A549 (cell line): ENCODE results near the gene MAP7D2. TPM values are rescaled to one million over a fixed set of nuclear protein-coding genes. Genes with fewer than 3 reads are reported as not detected.

Experiments
- ATAC-seq, 2 experiments: fragments of 200-7000 bp in 1 of 2; fragments of >200 bp in 1 of 2; cut with Nextera tagmentation in 1 of 2; cut with Tn5 transposase in 1 of 2; 3 replicates each; pipeline versions ENCODE4 v1.8.0 to v1.9.1; 2018 to 2020; ENCODE audit warnings: mild to moderate bottlenecking in 1 of 2, moderate library complexity in 1 of 2
- CTCF ChIA-PET: fragments of 300-600 bp; sonication (Branson Sonifier 250); formaldehyde crosslinking; extraction: SDS; loops from one replicate; lab custom pipeline; 2021; ENCODE audit warnings: antibody characterized with exemption, inconsistent platforms; lab: Yijun Ruan, JAX
- POLR2A ChIA-PET: fragments of 350-600 bp; formaldehyde crosslinking; extraction: SDS; loops from one replicate; lab custom pipeline; 2021; ENCODE audit warnings: antibody characterized with exemption, inconsistent platforms; lab: Yijun Ruan, JAX
- DNase-seq, 2 experiments: peaks; one replicate each; pipeline versions ENCODE4 v3.0.0 to v3.0.0-alpha.2; 2011 to 2016; ENCODE audit warnings: low read depth in 1 of 2, low spot score in 1 of 2
- FAIRE-seq: peaks from 2 replicates; lab custom pipeline; 2011; peaks lifted over from hg19 to GRCh38; lab: Jason Lieb, UNC
- H3K27ac ChIP-seq, 2 experiments: fragments of >200 bp; sonication (Bioruptor Twin); formaldehyde crosslinking; 3 replicates each; pipeline ENCODE4 v1.5.1; 2016 to 2017
- H3K4me1 ChIP-seq: fragments of >200 bp; sonication (Bioruptor Twin); formaldehyde crosslinking; 3 replicates; pipeline ENCODE4 v1.6.1; 2016
- H3K4me2 ChIP-seq: fragments of >200 bp; sonication (Bioruptor Twin); formaldehyde crosslinking; 3 replicates; pipeline ENCODE4 v1.6.1; 2016
- H3K4me3 ChIP-seq: fragments of >200 bp; sonication (Bioruptor Twin); formaldehyde crosslinking; 3 replicates; pipeline ENCODE4 v1.5.1; 2016
- H3K9me3 ChIP-seq: fragments of >200 bp; sonication (Bioruptor Twin); formaldehyde crosslinking; 3 replicates; pipeline ENCODE4 v1.6.1; 2016
- CBX8 ChIP-seq: fragments of 200-600 bp; sonication (generic); IDR thresholded peaks from 2 replicates; pipeline ENCODE4 v1.6.1; 2016
- CEBPB ChIP-seq, 2 experiments: fragments of >200 bp in 1 of 2; sonication (Bioruptor Twin) in 1 of 2; formaldehyde crosslinking in 1 of 2; IDR thresholded peaks; 2 replicates each; pipeline ENCODE4 v1.6.1; 2012 to 2016
- EHF ChIP-seq: fragments of 250-450 bp; sonication (Bioruptor Pico); IDR thresholded peaks from 2 replicates; pipeline ENCODE4 v1.5.0; 2020; ENCODE audit warnings: mild to moderate bottlenecking
- EHMT2 ChIP-seq: fragments of 200-600 bp; sonication (generic); IDR thresholded peaks from 2 replicates; pipeline ENCODE4 v1.6.1; 2016; ENCODE audit warnings: antibody characterized with exemption, low read depth, mild to moderate bottlenecking, moderate library complexity
- EP300 ChIP-seq, 2 experiments: fragments of >200 bp; sonication (Bioruptor Twin); formaldehyde crosslinking; IDR thresholded peaks; 2 replicates in 1 of 2; 3 replicates in 1 of 2; pipeline ENCODE4 v1.6.1; 2016 to 2017
- FOSL2 ChIP-seq, 2 experiments: fragments of 450-650 bp in 1 of 2; fragments of >200 bp in 1 of 2; sonication (Bioruptor Twin) in 1 of 2; formaldehyde crosslinking; IDR thresholded peaks; 2 replicates each; pipeline versions ENCODE4 v1.5.0 to v1.6.1; 2016 to 2020; ENCODE audit warnings: mild to moderate bottlenecking in 1 of 2, moderate library complexity in 1 of 2
- GATA3 ChIP-seq: IDR thresholded peaks from 2 replicates; pipeline ENCODE4 v1.6.1; 2012; ENCODE audit warnings: borderline replicate concordance
- HDAC2 ChIP-seq: fragments of 200-600 bp; sonication (generic); IDR thresholded peaks from 2 replicates; pipeline ENCODE4 v1.6.1; 2016
- HEYL ChIP-seq: fragments of 250-450 bp; sonication (Bioruptor Pico); IDR thresholded peaks from 2 replicates; pipeline ENCODE4 v1.8.0; 2021; ENCODE audit warnings: mild to moderate bottlenecking, moderate library complexity
- HOXA7 ChIP-seq: fragments of 250-450 bp; sonication (Bioruptor Pico); IDR thresholded peaks from 2 replicates; pipeline ENCODE4 v1.5.0; 2020; ENCODE audit warnings: mild to moderate bottlenecking, moderate library complexity
- JUN ChIP-seq, 2 experiments: fragments of >200 bp; sonication (Bioruptor Twin); formaldehyde crosslinking; IDR thresholded peaks; 2 replicates in 1 of 2; 3 replicates in 1 of 2; pipeline ENCODE4 v1.6.1; 2016 to 2017
- KDM1A ChIP-seq: fragments of 200-600 bp; sonication (generic); IDR thresholded peaks from 2 replicates; pipeline ENCODE4 v1.6.1; 2016; ENCODE audit warnings: low read depth, mild to moderate bottlenecking
- KDM5A ChIP-seq: fragments of 200-600 bp; sonication (generic); IDR thresholded peaks from 2 replicates; pipeline ENCODE4 v1.6.1; 2016; ENCODE audit warnings: antibody characterized with exemption, mild to moderate bottlenecking
- MAFK ChIP-seq: fragments of 450-650 bp; IDR thresholded peaks from 2 replicates; pipeline ENCODE4 v1.6.1; 2014; ENCODE audit not compliant: partially characterized antibody
- NR3C1 ChIP-seq: fragments of >200 bp; sonication (Bioruptor Twin); formaldehyde crosslinking; IDR thresholded peaks from 3 replicates; pipeline ENCODE4 v1.6.1; 2017
- PHF8 ChIP-seq: fragments of 200-600 bp; sonication (generic); IDR thresholded peaks from 2 replicates; pipeline ENCODE4 v1.6.1; 2016; ENCODE audit warnings: low read depth, mild to moderate bottlenecking, antibody characterized with exemption, moderate library complexity, borderline replicate concordance
- POLR2A ChIP-seq: IDR thresholded peaks from 2 replicates; pipeline ENCODE4 v1.6.1; 2012; ENCODE audit warnings: mild to moderate bottlenecking, low read length
- RAD21 ChIP-seq, 2 experiments: fragments of >200 bp in 1 of 2; sonication (Bioruptor Twin) in 1 of 2; formaldehyde crosslinking in 1 of 2; IDR thresholded peaks in 1 of 2; conservative IDR thresholded peaks in 1 of 2; 2 replicates in 1 of 2; 3 replicates in 1 of 2; pipeline ENCODE4 v1.6.1; 2012 to 2018; ENCODE audit warnings: inconsistent platforms in 1 of 2
- RNF2 ChIP-seq: fragments of 200-600 bp; sonication (generic); IDR thresholded peaks from 2 replicates; pipeline ENCODE4 v1.6.1; 2016; ENCODE audit warnings: low read depth, mild to moderate bottlenecking, antibody characterized with exemption, moderate library complexity, borderline replicate concordance
- SMC3 ChIP-seq: fragments of >200 bp; sonication (Bioruptor Twin); formaldehyde crosslinking; IDR thresholded peaks from 3 replicates; pipeline ENCODE4 v1.6.1; 2018; ENCODE audit warnings: inconsistent platforms
- SREBF2 ChIP-seq: fragments of 450-650 bp; IDR thresholded peaks from 2 replicates; pipeline ENCODE4 v1.6.1; 2014; ENCODE audit warnings: mild to moderate bottlenecking, moderate library complexity
- ZNF302 ChIP-seq: fragments of 250-450 bp; sonication (Bioruptor Pico); IDR thresholded peaks from 2 replicates; pipeline ENCODE4 v1.9.0; 2021; ENCODE audit warnings: inconsistent platforms, mild to moderate bottlenecking, moderate library complexity
- WGBS: methylation state at CpG from one replicate; pipeline ENCODE4 v1.1.6; 2017; ENCODE audit errors: missing lambda C conversion rate; 5-methylcytosine and 5-hydroxymethylcytosine counted together
- polyA plus RNA-seq, 4 experiments: library from polyadenylated mRNA; depleted of rRNA in 3 of 4; stranded (reverse); fragments of >200 nt; fragmentation: RNase III in 1 of 4; extraction: RNeasy Plus Mini Kit Qiagen cat#74134 plus additional on column Dnase treatment in 1 of 4; gene quantifications; 2 replicates in 3 of 4; 3 replicates in 1 of 4; pipeline ENCODE4 v1.2.3, GENCODE V29; 2011 to 2017
- TF ChIP-seq, protein P1 (sequence below): fragments of >200 bp; sonication (Bioruptor Twin); formaldehyde crosslinking; IDR thresholded peaks from 3 replicates; pipeline ENCODE4 v1.5.1; 2016

The MAP7D2 gene
- polyA plus RNA-seq, 2 of the 4 experiments (the other 2 are of a cell fraction), result 9.4 to 11.6 TPM

DNA sequence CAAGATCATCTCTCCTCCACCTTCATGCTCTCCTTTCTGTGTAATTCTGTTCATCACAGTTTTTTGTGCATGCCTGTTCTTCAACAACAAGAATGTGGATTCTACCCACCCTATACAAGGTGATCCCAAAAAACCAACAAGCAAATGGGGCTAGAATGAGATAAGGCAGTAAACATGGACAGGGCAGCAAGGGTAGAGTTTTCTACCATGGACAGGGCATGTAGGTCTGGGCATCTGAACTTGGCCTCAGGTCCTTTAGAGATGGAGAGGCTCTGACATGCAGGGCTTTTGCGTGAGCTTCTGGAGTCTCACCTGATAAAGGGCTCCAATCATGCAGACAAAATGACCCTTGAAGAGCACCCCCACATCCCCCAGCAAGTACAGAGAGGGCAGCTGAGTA, 36.4 kb downstream of the MAP7D2 start:
- ATAC-seq, result no peak
- 78% methylated on average over 1 of the region's 1 CpG for WGBS

DNA sequence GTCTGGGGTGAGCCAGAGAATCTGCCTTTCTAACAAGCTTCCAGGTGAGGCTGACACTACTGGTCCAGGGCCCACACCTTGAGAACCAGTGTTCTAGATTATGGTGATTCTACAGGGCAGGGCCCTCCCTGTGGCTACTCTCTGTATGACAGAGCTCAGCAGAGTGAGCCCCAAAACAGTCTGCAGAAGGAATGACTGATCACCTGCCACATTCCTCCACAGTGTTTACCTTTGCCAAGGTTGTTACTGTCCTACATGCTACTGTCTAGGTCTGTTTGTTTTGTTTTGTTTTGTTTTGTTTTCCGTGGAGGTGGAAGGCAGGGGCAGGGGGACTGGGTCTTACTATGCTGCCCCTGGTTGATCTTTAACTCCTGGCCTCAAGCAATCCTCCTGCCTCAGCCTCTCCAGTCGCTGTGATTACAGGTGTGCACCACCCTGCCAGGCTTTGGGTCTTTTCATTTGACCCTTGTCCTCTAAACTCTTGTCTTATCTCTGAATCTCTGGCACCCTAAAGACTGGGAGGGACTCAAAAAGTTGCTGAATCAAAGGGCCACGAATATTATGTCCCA, 45.1 kb downstream of the MAP7D2 start:
- no peak overlapping the region for H3K4me3 ChIP-seq
- ATAC-seq, result no peak
- FAIRE-seq, result no peak
- TF ChIP-seq EHF (CRISPR knock-in tag) (no peak), POLR2A (no peak), HEYL (CRISPR knock-in tag) (no peak), KDM1A (no peak), RNF2 (no peak), GATA3 (no peak), EHMT2 (no peak)
- TF ChIP-seq, all 56 proteins: peak for 0
- Histone ChIP-seq H3K4me2 (no peak overlapping the region), H3K4me1 (peaks cover 17% of the 10 kb centered on the region), H3K27ac (no peak overlapping the region), H3K9me3 (no peaks in the 10 kb centered on the region)
- CTCF ChIA-PET, result no interaction called here
- 31% methylated on average over 3 of the region's 3 CpGs for WGBS
- POLR2A ChIA-PET, result no interaction called here
- DNase-seq, result no peak

More for the DNA sequence above, 36.4 kb downstream of the MAP7D2 start:
- H3K4me3 ChIP-seq, result no peak overlapping the region
- ChIA-PET CTCF (no interaction called here), POLR2A (no interaction called here)
- TF ChIP-seq CBX8 (no peak), JUN (IDR thresholded peaks at IDR 0.05) (no peak), NR3C1 (no peak), PHF8 (no peak), MAFK (no peak), EP300 (IDR thresholded peaks at IDR 0.05) (no peak), HDAC2 (no peak), KDM5A (no peak), HOXA7 (no peak), CEBPB (IDR thresholded peaks at IDR 0.05) (no peak)
- FAIRE-seq (no peak), DNase-seq (no peak)
- H3K27ac ChIP-seq, result no peak overlapping the region
- no peaks in the 10 kb centered on the region for H3K4me1 ChIP-seq
- no peaks in the 10 kb centered on the region for H3K9me3 ChIP-seq
- no peak overlapping the region for H3K4me2 ChIP-seq

DNA sequence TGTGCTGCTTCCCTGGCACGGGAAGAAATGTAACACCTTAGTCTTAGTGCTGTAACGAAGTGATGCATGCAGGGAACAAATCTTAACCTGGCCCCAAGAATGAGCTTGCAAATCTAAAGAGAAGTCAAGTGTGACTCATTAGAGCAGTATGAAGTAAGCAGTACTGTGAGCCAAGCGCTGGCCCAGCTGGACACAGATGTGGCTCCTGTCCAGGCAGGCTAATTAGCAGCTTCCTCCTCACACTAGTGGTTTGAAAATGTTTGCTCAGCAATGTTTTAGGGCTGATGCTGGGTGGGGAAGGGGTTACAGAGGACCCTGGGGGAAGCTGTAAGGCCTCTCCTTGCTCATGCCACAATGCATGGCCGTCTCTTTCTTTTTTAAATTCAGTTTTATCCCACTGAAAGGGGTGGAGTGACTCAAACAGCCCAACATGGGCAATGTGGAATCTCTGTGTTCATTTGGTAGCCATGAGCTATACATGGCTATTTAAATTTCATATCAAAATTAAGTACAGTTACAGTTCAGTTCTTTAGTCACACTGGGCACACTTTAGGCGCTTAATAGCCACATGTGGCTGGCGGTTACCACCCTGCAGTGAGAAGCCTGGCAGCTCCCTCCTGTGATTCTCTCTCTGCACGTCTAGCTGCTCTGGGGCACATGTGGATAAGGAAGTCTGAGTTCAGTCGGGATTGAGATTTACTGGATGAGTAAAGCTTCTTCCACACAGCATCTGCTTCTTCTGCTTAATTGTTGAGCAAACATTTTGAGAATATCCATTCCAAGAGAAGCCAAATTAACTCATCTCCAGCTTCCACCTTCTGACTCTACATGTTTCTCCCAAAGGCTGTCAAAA, 48.8 kb downstream of the MAP7D2 start:
- ATAC-seq (peak; percentile 89 to 93), DNase-seq (peak; percentile 44 to 64), FAIRE-seq (no peak)
- H3K9me3 ChIP-seq, result no peaks in the 10 kb centered on the region
- peak overlapping the region; percentile 8 to 81; a peak in 5 of 6 replicates for H3K27ac ChIP-seq
- TF ChIP-seq MAFK (peak; percentile 75), SREBF2 (no peak), FOSL2 (IDR thresholded peaks at IDR 0.05) (peak; percentile 41; the same call in 1 of the 2 replicates), FOSL2 (CRISPR knock-in tag; IDR thresholded peaks at IDR 0.05) (peak; percentile 67)
- WGBS, result 39% methylated on average over 8 of the region's 8 CpGs
- CTCF ChIA-PET, result interaction anchor here (0.5 to 3.0 kb wide), 17 partner anchors 7 to 790 kb away, joined by 3 to 23 read pairs (median 4); no protein-coding TSS in a partner anchor
- no peak overlapping the region for H3K4me3 ChIP-seq
- peaks cover 17% of the 10 kb centered on the region for H3K4me1 ChIP-seq
- peak overlapping the region; percentile 65 for H3K4me2 ChIP-seq
- POLR2A ChIA-PET, result interaction anchor here (0.9 kb wide), 1 partner anchor 178 kb away, joined by 3 read pairs; no protein-coding TSS in a partner anchor

DNA sequence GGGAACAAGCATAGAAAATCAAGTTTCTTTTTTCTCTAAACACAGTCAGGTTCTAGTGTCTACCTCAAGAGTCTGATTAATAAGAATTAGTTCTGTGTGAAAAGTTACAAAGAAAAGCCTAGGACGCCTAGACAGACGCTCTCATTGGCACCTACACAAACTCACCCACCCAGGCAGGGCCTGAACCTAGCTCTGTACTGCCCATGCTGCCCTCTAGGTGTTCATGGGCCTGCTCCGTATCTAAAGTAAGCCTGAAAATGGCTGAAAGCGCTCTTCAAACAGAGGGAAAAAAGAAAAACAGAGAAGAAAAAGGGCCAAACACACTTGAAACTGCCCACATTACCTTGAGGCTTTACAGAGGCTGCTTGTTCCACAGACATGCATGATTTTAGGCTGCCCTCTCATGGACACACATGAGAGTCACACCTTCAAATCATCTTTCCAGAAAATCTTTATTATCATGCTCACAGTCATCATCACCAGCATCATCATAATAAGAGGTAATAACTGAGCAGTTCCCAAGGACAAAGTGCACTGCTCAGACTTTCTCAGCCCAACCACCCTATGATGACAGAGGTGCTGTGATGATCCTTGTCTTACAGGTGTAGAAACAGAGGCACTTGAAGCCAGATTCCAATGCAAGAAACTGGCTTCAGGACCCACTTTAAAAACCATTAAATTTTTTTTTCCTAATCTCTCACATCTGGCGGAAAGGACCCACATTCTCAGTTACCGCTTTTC, 49.6 kb downstream of the MAP7D2 start:
- CTCF ChIA-PET, result interaction anchor here (0.6 to 3.0 kb wide), 25 partner anchors 8 to 789 kb away, joined by 3 to 23 read pairs (median 4); no protein-coding TSS in a partner anchor
- TF ChIP-seq, protein P1, sequence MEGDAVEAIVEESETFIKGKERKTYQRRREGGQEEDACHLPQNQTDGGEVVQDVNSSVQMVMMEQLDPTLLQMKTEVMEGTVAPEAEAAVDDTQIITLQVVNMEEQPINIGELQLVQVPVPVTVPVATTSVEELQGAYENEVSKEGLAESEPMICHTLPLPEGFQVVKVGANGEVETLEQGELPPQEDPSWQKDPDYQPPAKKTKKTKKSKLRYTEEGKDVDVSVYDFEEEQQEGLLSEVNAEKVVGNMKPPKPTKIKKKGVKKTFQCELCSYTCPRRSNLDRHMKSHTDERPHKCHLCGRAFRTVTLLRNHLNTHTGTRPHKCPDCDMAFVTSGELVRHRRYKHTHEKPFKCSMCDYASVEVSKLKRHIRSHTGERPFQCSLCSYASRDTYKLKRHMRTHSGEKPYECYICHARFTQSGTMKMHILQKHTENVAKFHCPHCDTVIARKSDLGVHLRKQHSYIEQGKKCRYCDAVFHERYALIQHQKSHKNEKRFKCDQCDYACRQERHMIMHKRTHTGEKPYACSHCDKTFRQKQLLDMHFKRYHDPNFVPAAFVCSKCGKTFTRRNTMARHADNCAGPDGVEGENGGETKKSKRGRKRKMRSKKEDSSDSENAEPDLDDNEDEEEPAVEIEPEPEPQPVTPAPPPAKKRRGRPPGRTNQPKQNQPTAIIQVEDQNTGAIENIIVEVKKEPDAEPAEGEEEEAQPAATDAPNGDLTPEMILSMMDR, result peak; percentile 78
- peak; percentile 82 to 87 for TF ChIP-seq RAD21 (conservative IDR thresholded peaks at IDR 0.05 in 1 of 2, IDR thresholded peaks at IDR 0.05 in 1 of 2)
- peak; percentile 75 for TF ChIP-seq SMC3
- no peak for TF ChIP-seq ZNF302 (CRISPR knock-in tag)
- DNase-seq (peak; percentile 45 to 71), ATAC-seq (peak; percentile 86 to 87), FAIRE-seq (peak; percentile 100)
- no peaks in the 10 kb centered on the region for H3K9me3 ChIP-seq
- H3K27ac ChIP-seq, result peak overlapping the region; percentile 55 to 81
- 27% methylated on average over 6 of the region's 6 CpGs for WGBS
- POLR2A ChIA-PET, result no interaction called here
- H3K4me2 ChIP-seq, result peak overlapping the region; percentile 65
- H3K4me3 ChIP-seq, result no peak overlapping the region
- peaks cover 22% of the 10 kb centered on the region for H3K4me1 ChIP-seq
